Renal cortex interstitium (tissue), 11 donors: ENCODE results near the gene GDF10. TPM values are rescaled to one million over a fixed set of nuclear protein-coding genes. Genes with fewer than 3 reads are reported as not detected.
A peak's percentile ranks its signal among the peaks of the same experiment; 100 is the strongest.

Experiments
- DNase-seq, 11 donors: peaks; one replicate each; pipeline ENCODE4 v3.0.0-alpha.2; 2013; ENCODE audit warnings: low read depth in 9 of 11, low spot score in 4 of 11; ENCODE audit errors: extremely low read depth in 1 of 11
- polyA plus RNA-seq, 3 donors: library from polyadenylated mRNA; unstranded; fragments of 120-200 nt; gene quantifications; one replicate each; pipeline ENCODE4 v1.2.1, GENCODE V29; 2013; ENCODE audit not compliant: insufficient read length in 3 of 3

The GDF10 gene
- polyA plus RNA-seq, 3 donors, result 1.5 to 2.4 (median 1.6) TPM

DNA sequence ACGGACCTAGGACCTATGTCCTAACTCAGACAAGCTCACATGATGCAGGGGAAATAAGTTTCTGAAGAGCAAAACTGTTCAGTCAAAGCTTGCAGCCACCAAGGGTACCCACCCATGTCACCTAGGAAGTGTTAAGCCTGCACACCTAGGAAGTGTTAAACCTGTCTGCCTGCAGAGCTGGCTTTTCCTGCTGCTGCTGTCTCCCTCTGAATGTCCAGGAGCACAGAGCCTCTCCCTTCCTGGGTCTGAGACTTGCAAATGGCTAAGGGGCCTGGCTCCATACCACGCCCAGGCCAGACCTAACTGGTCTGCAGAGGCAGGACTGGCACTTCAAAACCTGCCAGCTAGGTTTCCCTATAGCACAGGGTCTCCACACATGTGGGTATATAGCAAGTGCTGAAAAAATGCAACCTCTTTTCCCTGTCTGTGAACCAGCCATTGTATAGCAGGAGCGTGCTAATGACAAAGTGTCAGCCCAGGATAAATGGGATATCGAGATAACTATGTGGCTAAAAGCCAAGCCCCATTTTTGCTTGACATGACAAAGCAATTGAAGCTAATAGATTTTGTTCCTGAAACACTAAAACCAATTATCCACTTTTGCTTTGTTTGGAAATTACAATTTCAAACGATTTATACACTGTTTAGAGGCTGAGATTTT lies 23.8 kb downstream of the GDF10 start:
- no peak for DNase-seq

DNA sequence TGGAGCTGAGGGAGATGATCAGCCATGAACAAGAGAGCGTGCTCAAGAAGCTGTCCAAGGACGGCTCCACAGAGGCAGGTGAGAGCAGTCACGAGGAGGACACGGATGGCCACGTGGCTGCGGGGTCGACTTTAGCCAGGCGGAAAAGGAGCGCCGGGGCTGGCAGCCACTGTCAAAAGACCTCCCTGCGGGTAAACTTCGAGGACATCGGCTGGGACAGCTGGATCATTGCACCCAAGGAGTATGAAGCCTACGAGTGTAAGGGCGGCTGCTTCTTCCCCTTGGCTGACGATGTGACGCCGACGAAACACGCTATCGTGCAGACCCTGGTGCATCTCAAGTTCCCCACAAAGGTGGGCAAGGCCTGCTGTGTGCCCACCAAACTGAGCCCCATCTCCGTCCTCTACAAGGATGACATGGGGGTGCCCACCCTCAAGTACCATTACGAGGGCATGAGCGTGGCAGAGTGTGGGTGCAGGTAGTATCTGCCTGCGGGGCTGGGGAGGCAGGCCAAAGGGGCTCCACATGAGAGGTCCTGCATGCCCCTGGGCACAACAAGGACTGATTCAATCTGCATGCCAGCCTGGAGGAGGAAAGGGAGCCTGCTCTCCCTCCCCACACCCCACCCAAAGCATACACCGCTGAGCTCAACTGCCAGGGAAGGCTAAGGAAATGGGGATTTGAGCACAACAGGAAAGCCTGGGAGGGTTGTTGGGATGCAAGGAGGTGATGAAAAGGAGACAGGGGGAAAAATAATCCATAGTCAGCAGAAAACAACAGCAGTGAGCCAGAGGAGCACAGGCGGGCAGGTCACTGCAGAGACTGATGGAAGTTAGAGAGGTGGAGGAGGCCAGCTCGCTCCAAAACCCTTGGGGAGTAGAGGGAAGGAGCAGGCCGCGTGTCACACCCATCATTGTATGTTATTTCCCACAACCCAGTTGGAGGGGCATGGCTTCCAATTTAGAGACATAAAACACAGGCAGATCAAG lies 25.6 kb downstream of the GDF10 start:
- DNase-seq, result no peak

DNA sequence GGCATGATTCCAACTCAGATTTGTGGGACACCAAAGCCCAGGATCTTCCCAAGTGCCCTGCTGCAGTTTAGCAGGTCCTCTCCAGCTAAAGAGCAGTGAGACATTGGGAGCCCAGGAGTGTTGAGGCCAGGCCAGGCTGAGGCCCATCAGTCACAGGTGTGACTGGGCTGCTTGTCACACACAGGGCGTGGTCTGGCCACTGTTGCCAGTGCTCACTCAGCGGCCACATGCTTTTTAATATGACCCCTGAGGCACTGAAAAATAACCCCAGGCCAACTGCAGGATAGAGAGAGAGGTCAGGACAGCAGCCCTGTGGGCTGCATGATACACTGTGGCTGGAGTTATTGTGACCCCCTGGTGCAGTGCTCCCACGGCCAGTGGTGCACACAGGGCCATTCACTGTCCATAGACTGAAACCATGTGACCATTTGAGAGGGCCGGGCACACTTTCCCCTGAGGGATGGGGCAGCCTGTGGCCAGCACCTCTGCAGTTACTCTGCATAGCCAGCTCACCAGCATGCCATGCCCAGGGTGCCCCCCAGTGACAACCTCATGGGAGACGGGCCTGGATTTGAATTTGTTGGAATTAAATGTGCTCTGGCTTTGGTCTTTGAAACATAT lies 26.4 kb downstream of the GDF10 start:
- no peak for DNase-seq

DNA sequence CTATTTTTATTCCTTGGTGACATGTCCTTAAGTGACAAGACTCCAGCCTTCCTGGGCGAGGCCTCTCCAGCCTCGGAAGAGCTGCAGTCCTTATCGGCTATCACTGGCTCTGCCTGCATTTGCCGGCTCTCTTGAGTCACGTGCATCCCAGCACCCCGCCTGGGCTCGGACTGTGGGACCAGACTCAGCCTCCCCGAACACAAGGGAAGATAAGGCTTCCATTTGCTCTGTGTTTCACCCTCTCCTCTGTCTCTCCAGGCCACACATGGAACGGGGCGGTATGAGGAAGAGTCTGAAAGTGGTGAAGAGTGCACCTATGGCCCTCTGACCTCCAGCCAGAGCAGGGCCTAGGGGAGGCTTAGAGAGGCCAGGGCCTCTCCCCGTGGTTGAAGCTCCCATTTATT lies 26.9 kb downstream of the GDF10 start:
- DNase-seq, result no peak

DNA sequence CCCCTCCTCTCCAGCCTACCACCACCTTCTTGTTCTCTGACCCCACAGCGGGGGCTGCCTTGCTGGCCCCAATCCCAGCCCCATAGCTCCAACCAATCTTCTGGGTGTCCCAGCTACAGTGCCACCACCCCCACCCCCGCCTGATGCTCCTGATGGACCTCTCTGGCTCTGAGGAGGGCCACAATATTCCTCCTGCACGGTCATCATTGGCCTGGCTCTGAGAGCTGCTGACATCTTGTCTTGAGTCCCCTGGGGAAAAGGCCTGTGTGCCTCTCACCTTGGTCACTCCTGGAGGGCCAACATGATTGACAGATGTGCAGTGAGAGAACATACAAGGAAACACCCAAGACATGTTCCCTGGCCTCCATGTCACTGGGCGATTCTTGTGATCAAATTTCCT lies 29.9 kb downstream of the GDF10 start:
- no peak for DNase-seq

DNA sequence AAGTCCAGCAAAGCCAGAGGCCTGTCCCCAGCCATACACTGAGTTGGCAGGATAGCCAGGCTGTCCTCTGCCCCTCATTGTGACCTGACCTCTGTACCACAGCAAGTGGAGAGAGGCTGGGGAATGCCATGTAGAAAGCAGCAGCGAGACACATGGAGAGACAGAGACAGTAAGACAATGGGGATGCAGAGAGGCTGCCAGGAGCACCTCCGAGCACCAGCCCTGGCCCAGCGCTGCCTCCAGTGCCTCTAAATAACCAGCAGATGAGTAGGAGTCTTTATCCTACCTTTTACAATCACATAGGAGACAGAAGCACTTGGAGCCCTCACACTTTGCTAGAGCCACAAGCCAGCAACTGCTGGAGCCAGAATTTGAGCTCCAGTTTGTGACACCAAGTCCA lies 30.4 kb downstream of the GDF10 start:
- no peak for DNase-seq

DNA sequence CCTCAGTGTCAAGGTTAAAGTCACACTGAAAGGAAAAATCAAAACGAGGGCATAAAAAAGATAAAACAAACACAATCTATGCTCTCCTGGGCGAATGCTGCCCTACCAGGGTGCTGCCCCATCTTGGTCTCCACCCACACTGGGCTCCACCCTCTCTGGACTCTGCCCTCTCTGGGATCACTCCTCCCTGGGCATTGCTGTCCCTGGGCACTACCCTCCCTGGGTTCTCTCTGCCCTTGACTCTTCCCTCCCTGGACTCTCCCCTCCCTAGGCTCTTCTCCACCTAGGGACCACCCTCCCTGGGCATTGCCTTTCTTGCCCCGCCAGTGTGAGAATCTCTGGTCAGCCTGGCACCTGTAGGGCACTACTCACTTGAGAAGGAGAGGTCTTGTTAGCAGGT lies 30.8 kb downstream of the GDF10 start:
- no peak for DNase-seq

DNA sequence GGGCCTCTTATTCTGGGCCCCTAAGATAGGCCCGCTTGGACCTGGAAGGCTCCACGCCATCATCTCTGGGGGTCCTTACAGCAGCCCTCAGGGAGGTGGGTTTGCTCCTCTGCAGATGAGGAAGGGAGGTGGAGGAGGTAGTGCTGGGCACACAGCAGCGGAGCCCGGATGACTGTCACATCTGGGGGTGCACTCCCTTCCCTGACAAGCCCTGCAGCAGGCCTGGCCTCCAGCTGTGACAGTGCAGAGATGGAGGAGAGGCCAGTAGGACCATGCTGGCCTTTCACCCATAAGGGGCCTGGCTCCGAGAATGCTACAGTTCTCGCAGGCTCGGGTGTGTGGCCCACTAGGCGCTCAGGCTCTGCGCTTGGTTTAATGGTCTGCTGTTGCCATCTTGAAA lies 31.5 kb downstream of the GDF10 start:
- DNase-seq, result no peak

DNA sequence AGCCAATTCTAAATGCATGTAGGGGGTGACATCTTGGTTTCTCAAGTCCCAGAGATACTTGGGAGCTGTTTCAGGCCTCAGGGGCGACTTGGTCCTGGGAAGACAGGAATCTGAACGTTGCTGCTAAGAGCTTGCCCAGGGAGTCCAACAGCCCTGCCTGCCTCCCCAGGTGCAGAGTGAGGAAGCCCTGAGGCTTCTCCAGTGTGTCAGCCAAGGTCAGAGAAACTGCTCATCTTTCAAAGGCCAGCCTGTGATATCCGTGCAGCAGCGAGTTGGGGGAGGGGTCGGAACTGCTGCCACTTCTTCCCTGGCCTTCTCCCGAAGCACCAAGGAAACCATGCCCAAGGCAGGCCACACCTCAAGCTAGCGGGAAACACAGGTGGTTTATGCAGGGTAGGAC lies 32.0 kb downstream of the GDF10 start:
- DNase-seq, result peak in 1 of 11 donors; percentile 11

DNA sequence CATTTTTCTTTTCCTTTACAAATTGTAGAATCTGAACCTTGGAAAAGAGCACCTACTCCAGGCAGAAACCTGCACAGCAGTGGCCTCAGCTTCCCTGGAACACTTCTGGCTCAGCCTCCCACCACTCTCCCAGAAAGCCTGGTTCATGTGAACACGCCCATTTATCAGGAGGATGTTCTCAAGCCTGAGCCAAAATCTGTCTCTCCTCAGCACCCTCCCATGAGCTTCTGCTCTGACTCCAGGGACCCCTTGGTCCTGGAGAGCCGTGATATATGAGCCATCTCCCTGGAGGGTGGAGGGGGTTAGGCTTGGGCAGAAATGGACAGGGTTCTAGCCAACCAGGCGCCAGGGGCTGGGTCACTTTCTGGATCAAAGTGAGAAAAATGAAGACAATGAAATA lies 32.4 kb downstream of the GDF10 start:
- DNase-seq, result no peak

DNA sequence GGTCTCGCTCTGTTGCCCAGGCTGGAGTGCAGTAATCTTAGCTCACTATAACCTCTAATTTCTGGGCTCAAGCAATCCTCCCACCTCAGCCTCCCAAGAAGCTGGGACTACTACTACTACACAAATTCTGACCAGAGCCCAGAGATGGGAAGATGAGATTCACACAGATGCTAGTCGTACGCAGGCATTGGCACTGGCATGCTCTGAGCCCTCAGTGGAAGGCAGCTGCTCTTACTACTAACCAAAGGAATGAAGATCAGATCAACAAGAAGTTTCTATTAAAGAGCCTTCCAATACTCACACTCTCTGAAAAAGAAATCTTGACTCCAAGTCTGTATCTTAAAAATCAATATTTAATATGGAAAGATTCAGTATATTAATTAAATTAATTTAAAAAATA lies 32.9 kb downstream of the GDF10 start:
- no peak for DNase-seq

DNA sequence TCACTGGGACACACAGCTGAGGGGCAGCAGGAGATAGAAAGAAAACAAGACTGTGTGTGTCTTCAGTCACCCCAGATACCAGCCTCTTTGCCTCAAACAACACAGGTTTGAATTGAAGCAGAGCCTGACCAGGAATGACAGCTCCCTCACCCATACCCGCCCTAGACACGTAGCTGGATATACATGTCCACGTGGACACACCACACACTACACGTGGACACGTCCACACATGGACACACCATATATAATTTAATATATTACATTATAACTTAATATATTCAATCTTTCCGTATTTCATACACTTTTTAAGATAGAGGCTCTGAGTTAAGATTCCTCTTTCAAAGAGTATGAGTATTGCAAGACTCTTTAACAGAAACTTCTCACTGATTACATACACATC lies 33.5 kb downstream of the GDF10 start:
- DNase-seq, result no peak

DNA sequence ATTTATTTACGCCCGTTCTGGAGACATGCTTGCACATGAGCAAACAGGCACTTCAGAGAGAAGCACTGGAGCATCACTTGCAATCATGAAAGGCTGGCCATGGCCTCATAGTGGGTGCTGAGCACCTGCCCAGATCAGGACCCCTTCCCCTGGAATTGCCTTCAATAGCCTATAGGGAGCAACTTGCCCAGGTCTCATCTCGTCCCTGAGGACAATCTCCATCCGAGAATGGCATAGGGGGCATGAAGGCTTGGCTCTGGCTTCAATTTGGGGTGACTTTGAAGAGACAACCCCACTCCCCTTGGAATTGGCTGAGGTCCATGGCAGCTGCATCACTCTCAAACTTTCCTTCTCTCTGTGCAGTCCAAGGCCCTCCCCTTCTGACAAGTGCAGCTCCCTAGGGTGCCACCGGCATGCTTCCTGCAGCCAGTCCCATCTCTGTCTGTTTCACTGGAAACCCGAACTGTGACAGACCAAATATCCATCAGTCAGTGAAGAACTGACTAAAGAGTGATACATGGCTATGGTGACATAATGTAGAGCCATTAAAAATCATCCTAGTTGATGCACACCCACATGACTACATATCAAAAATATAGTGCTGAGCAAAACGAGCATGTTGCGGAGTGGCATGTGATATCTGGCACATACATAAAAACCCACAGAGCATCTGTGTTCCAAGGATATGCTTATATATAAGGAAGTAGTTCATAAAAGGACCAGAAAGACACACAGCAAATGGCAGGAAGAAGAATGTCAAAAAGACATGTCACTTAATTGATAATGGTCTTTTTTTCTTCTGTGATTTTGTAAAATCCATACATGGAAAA lies 34.7 kb downstream of the GDF10 start:
- no peak for DNase-seq

DNA sequence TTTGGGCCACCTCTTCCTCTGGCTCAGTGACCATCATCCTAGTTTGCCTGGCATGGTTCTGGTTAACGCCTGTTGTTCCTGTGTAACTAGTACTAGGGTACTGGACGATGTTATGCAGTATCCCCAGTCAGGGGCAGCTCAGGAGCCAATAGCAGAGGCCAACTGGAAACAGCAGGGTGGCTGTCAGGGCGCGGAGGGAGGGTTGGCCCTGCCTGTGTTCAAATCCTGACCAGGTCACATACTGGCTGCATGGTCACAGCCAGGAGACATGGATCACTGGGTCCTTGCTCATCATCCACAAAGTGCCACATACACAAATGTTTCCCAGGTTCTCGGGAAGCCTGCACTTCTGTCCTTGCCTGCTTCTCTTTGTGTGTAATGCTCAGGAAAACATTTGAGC lies 35.9 kb downstream of the GDF10 start:
- DNase-seq, result no peak

DNA sequence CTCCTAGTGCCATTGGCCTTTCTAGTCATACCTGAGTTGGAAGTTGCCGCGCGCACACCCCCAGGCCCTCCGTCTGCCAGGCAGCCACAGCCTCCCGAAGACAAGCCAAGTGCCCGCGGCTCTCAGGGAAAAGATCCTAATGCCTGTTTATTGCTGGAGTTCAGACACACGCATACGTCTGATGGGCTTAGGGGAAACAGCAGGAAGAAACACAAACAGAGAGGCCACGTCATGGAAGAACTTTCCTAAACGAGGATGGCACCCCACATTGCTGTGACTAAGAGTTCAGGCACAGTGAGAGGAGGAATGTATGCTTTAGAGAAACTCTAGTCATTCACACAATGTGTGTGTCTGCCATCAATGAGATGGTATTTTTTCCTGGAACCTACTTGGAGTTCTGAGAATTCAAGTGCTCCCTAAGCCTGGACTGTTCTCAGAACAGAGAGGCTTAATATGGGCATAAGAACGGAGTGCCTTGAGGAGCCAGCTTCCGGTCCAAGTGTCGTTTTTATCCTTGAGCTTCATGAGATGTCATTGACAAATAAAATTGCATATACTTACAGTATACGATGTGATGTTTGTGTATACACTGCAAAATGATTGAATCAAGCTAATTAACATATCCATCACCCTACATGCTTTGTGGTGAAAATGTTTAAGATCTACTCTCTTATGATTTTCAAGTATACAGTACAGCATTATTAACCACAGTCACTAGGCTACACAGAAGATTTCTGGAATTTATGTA lies 36.6 kb downstream of the GDF10 start:
- DNase-seq, result no peak

DNA sequence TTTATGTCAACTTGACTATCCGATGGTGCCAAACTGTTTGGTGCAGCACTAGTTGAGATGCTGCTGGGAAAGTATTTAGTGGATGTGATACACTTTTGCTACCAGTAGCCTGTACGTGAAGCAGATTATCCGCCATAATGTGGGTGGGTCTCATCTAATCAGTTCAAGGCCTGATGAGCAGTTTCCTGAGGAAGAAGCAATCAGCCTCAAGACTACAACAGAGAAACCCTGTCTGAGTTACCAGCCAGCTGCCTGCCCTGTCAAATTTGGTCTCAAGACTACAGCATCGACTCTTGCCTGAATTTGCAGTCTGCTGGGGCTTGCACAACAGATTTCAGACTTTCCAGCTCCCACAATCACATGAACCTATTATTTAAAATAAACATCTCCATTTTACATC lies 37.3 kb downstream of the GDF10 start:
- DNase-seq, result no peak

DNA sequence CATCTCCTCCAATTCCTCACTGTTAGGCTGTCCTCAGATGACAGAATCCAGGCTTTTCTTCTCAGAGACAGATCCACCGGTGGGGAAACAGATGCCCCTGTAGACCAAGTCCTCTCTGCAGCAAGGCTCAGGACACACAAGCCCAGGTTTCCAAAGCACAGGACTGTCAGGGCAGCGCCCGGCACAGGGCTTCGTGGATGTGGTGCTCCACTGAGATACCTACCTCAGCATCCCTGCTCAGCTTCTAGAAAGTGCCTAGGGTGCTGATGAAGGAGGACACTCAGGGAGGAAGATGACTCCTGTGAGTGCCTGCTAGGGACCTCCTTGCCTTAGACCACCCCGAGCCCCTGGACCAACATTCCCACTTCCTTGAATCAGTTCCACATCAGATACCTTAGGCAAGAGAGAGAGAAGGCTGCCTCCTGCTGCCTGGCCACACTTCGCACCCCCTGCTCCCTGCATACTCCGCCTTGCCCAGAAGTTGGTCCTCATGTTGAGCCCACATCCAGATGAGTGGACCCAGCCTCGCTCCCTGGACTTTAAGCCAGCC lies 39.3 kb downstream of the GDF10 start:
- no peak for DNase-seq
